Rectal smooth muscle tissue (tissue), 1 donor: ENCODE results near the gene DUSP18.
A peak's percentile ranks its signal among the peaks of the same experiment; 100 is the strongest.
"Not testable (repeated sequence)": the region's sequence is repeated elsewhere in the genome, so short reads cannot be mapped to it uniquely, and the experiment has no call there.

Source experiments
- H3K27ac ChIP-seq: one replicate; pipeline ENCODE4 v1.7.0; 2013; ENCODE audit warnings: low read depth, low read length, inconsistent platforms
- H3K27me3 ChIP-seq: one replicate; pipeline ENCODE4 v1.7.0; 2013; ENCODE audit warnings: low read length; ENCODE audit not compliant: control insufficient read depth, insufficient read depth
- H3K36me3 ChIP-seq: one replicate; pipeline ENCODE4 v1.7.0; 2013; ENCODE audit warnings: low read length; ENCODE audit not compliant: control insufficient read depth, insufficient read depth
- H3K4me1 ChIP-seq: one replicate; pipeline ENCODE4 v1.7.0; 2013; ENCODE audit warnings: low read length; ENCODE audit not compliant: control insufficient read depth, insufficient read depth
- H3K4me3 ChIP-seq: one replicate; pipeline ENCODE4 v1.7.0; 2013; ENCODE audit warnings: low read length
- H3K9ac ChIP-seq: one replicate; pipeline ENCODE4 v1.7.0; 2013; ENCODE audit warnings: low read length

The DUSP18 gene

GRCh38 chr22:30667494-30668385 is at the start of gene DUSP18:
Gene DUSP18, minus strand, starts transcription at chr22:30667875. Its CDS starts 3,872 bp downstream, at chr22:30664003.
- Histone ChIP-seq H3K27me3 (no peaks in the 10 kb centered on the region), H3K27ac (peak within 1 kb of the TSS; percentile 74), H3K4me1 (no peaks in the 10 kb centered on the region), H3K36me3 (peaks cover 9% of the 10 kb centered on the region), H3K9ac (peak within 1 kb of the TSS; percentile 67), H3K4me3 (peak within 1 kb of the TSS; percentile 96)

- Histone ChIP-seq H3K9ac (no peak overlapping the region), H3K27ac (no peak overlapping the region), H3K4me3 (no peak overlapping the region), H3K36me3 (no peaks in the 10 kb centered on the region), H3K4me1 (no peaks in the 10 kb centered on the region), H3K27me3 (no peaks in the 10 kb centered on the region)
Observed at GRCh38 chr22:30714062-30714461, 46.4 kb upstream of the DUSP18 start.

- Histone ChIP-seq H3K4me3 (no peak overlapping the region), H3K4me1 (no peaks in the 10 kb centered on the region), H3K27ac (no peak overlapping the region), H3K9ac (no peak overlapping the region), H3K27me3 (no peaks in the 10 kb centered on the region), H3K36me3 (no peaks in the 10 kb centered on the region)
Observed at GRCh38 chr22:30712094-30712493, 44.4 kb upstream of the DUSP18 start.

GRCh38 chr22:30709980-30710379 is 42.3 kb upstream of the DUSP18 start:
- H3K27me3 ChIP-seq, H3K4me1 ChIP-seq, H3K27ac ChIP-seq: not testable (repeated sequence)

GRCh38 chr22:30705710-30706651 is 38.3 kb upstream of the DUSP18 start:
- H3K4me1 ChIP-seq: no peaks in the 10 kb centered on the region
- no peak overlapping the region for H3K27ac ChIP-seq
- no peak overlapping the region for H3K4me3 ChIP-seq
- no peaks in the 10 kb centered on the region for H3K36me3 ChIP-seq
- no peaks in the 10 kb centered on the region for H3K27me3 ChIP-seq
- no peak overlapping the region for H3K9ac ChIP-seq

More at GRCh38 chr22:30709980-30710379, 42.3 kb upstream of the DUSP18 start:
- not testable (repeated sequence) for H3K9ac ChIP-seq, H3K4me3 ChIP-seq, H3K36me3 ChIP-seq

- Histone ChIP-seq H3K9ac (no peak overlapping the region), H3K4me3 (no peak overlapping the region), H3K27me3 (no peaks in the 10 kb centered on the region), H3K27ac (no peak overlapping the region), H3K4me1 (no peaks in the 10 kb centered on the region), H3K36me3 (no peaks in the 10 kb centered on the region)
Observed at GRCh38 chr22:30704978-30705377, 37.3 kb upstream of the DUSP18 start.

- H3K9ac ChIP-seq: no peak overlapping the region
- no peaks in the 10 kb centered on the region for H3K27me3 ChIP-seq
- no peak overlapping the region for H3K4me3 ChIP-seq
- H3K27ac ChIP-seq: no peak overlapping the region
- H3K36me3 ChIP-seq: no peaks in the 10 kb centered on the region
- no peaks in the 10 kb centered on the region for H3K4me1 ChIP-seq
Observed at GRCh38 chr22:30702856-30703255, 35.2 kb upstream of the DUSP18 start.

- no peaks in the 10 kb centered on the region for H3K36me3 ChIP-seq
- H3K4me3 ChIP-seq: no peak overlapping the region
- no peaks in the 10 kb centered on the region for H3K27me3 ChIP-seq
- H3K4me1 ChIP-seq: no peaks in the 10 kb centered on the region
- H3K27ac ChIP-seq: no peak overlapping the region
- H3K9ac ChIP-seq: no peak overlapping the region
Observed at GRCh38 chr22:30701872-30702271, 34.2 kb upstream of the DUSP18 start.

GRCh38 chr22:30697975-30698374 is 30.3 kb upstream of the DUSP18 start:
- no peaks in the 10 kb centered on the region for H3K36me3 ChIP-seq
- no peak overlapping the region for H3K27ac ChIP-seq
- H3K9ac ChIP-seq: no peak overlapping the region
- H3K4me1 ChIP-seq: peaks cover 6% of the 10 kb centered on the region
- H3K27me3 ChIP-seq: peaks cover 3% of the 10 kb centered on the region
- no peak overlapping the region for H3K4me3 ChIP-seq

GRCh38 chr22:30695871-30696655 is 28.4 kb upstream of the DUSP18 start:
- H3K9ac ChIP-seq: no peak overlapping the region
- peak overlapping the region; percentile 86 for H3K4me3 ChIP-seq

GRCh38 chr22:30695351-30695851 is 27.7 kb upstream of the DUSP18 start:
- Histone ChIP-seq H3K36me3 (no peaks in the 10 kb centered on the region), H3K4me3 (peak overlapping the region; percentile 86), H3K27me3 (peaks cover 3% of the 10 kb centered on the region), H3K4me1 (peaks cover 6% of the 10 kb centered on the region), H3K9ac (peak overlapping the region; percentile 68), H3K27ac (no peak overlapping the region)

More at GRCh38 chr22:30695871-30696655, 28.4 kb upstream of the DUSP18 start:
- no peaks in the 10 kb centered on the region for H3K36me3 ChIP-seq
- H3K27ac ChIP-seq: no peak overlapping the region
- peaks cover 3% of the 10 kb centered on the region for H3K27me3 ChIP-seq
- H3K4me1 ChIP-seq: peaks cover 6% of the 10 kb centered on the region
